CD1c-positive myeloid dendritic cell (primary cell): ENCODE results near the gene IGF2.

Source experiments
- DNase-seq: peaks from one replicate; pipeline ENCODE4 v3.0.0-alpha.2; 2016; ENCODE audit errors: extremely low spot score

Gene IGF2

DNA sequence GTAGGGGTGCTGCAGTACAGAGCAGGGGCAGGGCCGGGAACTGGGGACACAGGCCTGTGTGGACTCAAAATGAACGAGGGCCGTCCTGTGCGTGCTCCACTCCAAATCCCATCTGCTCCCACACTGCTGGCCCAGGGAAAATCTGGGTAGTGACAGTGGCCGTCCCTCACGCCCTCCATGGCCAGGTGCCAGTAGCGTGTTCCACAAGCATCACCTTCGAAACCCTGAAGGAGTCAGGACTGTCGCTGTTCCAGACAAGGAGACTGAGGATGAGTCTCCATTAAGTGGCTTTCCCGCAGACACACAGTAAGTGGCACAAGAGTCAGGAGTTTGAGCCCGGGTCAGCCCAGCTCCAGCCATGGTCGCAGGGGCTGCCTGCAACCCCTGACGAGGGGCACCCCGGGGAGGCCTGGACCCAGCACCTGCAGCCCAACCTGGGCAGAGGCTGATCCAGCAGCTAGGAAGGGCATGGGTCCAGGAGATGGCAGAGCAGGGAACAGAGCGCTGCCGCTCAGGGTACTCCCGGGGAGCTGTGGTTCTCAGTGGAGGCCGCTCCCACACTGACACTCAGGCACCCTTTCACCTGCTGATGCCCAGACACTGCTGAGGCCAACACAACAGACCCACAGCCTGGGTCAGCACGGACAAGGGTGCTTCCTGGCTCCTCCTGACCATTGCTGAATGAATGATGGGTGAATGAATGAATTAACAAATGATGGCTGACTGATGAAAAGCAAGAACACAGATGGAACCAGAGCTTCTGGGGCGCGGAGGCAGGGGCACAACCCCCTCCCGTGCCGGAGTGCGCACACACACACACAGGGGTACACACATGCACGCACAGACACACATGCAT, 35.3 kb downstream of the IGF2 start:
- no peak for DNase-seq

DNA sequence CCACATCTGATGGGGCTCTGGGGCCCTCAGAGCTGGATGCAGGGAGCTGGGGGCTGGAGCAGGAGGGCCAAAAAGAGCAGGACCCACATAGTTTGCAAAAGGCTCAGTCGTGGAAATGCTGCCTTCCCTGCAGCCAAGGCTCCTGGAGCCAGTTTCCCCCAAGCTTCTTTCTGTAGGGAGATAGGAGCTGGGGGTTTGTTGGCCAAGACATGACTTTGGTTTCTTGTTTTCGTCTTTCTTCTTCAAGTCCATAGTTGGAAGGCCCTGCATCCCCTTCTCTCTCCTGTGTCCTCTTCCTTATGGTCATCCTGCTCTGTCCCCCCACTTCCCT, 36.3 kb downstream of the IGF2 start:
- DNase-seq = no peak

DNA sequence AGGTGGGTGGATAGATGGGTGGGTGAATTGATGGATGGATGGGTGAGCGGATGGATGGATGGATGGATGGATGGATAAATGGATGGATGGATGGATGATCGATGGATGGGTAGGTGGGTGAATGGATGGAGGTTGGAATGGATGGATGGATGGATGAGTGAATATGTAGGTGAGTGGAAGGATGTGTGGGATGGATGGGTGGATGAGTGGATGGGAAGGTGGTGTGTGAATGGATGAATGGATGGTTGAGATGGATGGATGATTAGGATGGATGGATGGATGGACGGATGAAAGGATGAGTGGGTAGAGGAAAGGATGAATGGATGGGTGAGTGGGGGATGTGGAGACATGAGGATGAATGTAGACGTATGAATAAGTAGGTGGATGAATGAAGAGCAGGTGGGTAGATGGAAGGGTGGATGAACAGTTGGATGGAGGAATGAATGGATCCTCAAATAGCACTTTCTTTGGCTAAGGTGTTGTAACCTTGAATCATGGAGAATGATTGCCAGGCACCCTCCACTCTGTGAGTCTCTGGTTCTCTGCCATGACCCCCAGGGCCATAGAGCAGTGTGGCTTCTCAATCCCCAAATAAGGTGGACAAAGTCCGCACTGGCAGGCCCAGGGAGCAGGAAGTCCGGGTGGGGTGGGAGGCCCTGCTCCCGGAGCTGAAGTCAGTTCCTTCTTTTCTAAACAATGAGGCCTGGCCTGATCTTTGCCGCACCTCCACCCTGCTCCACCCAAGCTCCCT, 36.9 kb downstream of the IGF2 start:
- no peak for DNase-seq

DNA sequence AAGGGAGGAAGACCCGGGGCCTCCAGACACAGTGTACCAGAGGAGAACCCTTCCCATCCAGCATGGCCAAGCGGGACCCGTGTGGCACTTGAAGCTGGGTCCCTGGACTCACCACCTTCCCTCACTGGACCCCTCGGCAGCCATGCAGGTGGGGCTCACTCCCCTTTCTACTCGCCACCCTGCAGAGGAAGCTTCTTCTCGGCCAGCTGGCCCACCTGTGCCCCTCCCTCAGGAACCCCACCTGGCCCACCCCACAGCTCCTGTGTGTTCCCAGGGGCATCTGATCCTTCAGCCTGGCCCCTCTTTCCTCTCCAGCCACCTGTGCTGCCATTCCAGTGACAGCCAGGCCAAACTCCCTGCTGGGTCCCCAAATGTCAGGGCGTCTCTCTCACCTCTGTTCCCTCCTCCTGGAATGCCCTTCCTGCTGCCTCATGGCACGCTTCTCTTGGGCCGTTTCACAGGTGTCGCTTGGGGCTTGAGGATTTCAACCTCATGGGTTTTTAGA, 38.0 kb downstream of the IGF2 start:
- DNase-seq = no peak

DNA sequence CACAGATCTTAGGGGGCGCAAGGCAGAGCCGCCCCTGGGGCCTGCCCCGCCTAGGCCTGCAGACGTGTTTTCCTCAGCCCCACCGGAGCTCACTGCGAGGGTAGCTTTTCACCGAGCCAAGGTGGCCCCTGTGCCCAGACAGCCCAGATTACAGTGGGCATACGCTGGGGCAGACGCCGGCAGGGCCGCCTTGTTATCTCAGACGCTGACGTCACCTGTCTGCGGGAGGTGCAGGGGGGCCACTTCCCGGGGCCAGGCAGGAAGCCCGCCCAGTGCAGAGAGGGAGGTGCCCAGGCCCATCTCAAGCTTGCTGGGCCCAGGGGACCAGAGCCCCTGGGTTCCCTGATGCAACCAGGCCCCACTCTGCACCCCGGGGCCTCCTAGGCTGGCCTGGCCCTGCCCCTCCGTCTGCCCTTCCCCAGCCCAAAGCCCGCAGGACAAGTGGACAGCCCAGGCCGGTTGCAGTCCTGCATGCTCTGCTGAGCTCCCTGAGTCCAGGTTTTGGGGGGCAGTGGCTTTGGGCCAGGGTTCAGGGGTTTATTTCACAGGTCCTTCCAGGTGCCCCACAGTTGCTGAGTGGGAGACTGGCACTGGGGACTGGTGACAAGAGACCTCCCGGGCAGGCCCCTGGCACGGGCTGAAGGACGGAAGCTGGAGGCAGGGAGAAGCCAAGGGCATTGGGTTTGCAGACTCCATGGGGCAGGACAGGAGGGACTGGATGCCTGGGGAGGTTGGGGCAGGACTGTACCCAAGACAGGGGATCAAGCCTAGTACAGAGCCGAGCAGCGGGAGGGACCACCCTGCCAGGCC, 38.6 kb downstream of the IGF2 start:
- DNase-seq = no peak

DNA sequence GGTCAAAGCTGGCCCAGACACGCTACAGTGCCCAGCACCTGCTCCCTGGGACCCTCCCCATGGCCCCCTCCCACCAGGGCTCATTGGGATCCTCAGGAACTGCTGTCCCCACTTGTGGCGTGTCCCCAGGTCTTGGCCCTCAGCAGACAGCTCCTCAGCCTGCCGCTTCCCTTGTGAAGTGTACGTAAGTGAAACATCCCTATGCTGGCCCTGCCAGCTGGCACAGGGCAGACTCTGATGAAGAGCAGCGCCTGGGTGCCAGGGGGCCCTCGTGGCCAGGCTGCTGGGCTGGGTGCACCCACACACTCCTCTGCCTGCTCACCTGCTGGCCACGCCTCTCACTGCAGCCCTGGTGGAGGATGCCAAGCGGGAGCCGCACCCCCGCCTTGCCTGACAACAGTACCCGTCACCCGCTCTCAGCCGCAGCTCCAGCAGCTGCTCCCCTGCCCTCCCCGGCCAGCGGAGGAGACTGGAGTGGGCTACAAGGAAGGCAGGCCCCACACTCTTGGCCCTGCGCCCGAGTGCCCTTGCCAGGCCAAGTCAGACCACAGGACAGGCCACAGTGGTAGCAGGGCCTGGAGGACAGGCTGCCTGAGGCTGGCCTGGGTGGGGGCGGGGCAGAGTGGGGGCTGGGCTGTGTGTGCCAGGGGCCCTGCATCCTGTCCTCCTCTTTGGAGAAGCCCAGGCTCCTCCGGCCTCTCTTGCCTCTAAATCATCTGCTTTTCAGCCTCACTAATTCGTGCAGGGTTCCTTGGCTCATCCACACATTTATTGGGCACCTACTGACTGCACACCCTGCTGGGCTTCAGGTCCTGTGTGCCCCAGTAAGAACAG, 39.5 kb downstream of the IGF2 start:
- DNase-seq = no peak

DNA sequence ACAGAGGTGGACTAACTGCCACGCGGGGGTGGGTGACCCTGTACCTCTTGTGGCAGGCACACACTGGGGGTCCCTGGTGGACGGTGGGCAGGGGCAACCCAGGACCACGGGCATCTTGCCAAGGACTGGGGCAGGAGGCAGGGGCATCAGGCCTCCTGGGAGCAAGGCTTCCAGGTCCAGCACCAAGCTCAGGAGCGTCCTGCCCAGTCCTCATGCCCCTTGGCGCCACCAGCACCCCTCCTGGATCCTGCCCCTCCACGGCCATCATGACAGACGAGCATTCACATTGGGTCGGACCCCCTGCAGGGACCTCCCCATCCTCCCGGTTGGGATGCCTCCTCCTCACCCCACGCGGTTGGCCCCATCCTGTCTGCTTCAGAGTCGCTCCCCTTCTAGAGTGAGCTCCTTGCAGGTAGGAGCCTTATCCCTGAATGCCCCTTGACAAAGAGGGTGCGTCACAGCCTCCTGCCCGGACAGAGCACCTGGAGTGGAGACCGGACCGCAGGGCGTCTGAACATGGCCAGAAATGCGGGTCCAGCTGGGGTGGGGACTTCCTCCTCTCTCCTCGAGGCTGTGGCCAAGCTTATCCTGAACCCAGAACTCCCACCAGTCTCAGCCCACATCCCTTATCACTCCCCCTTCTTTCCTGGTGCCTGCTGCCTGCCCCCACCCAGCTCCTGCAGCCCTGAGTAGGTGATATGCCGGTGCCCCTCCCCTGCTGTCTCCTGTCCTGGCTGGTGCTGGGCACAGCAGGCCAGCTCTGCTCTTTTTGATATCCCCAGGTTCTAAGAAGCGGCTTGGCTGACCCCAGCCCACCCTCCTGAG, 40.3 kb downstream of the IGF2 start:
- DNase-seq = no peak

DNA sequence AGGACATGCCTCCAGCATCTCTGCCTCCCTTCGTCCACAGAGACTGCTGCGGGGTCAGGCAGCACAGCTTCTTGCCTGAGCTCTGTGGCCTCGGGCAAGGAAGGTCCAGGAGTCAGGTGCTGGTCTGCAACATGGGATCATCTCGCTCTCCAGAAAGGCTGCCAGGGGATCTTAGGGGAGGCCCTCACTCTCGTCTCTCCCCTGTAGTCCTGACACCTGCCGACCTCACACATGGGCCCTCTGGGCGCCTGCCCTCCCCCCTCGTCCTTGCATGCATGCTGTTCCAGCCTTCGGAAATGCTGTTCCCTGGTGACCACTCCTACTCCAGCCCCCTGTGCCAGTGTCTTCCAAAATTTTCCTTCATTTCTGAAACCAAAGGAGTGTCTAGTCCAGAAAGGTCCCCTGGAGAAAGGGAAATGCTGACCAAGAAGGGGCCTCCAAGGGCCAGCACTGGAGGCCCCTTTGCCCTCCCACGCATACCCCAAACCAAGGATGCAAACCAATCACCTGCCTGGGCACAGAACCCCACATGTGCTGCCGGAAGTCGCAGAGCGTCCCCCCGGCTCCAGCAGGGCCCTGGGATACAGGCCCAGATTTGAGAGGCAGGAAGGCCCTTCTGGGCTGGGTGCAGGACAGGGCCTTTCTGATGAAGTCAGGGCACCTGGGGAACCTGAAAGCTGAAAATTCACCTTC, 41.0 kb downstream of the IGF2 start:
- DNase-seq = no peak

DNA sequence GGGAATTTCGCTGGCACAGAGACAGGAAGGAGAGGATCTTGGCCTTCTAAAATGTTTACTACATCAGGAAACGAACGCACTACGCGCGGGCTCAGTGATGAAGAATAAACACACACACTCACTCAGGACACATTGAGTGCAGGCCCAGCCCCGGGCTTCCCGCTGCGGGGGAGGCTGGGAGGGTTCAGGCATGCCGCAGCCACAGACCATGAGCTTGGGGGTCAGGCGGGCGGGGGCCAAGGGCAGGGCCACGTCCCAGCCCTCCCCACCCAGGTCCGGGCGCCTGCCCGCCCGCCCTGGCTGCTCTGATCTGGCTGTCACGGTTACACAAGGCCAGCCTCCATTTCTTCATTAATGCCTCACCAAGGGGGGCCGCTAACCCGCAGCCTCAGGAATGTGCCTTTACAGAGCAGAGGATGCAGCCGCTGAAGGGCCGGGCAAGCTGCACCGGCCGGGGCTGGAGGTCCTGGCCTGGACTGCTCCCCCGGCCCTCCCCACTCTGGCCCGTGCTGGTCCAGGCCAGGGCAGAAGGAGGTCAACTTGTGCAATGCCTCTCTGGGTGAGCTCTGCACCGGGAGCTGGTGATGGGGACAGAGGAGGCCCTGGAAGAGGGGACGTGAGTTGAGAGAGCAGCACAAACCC, 41.7 kb downstream of the IGF2 start:
- DNase-seq = no peak

DNA sequence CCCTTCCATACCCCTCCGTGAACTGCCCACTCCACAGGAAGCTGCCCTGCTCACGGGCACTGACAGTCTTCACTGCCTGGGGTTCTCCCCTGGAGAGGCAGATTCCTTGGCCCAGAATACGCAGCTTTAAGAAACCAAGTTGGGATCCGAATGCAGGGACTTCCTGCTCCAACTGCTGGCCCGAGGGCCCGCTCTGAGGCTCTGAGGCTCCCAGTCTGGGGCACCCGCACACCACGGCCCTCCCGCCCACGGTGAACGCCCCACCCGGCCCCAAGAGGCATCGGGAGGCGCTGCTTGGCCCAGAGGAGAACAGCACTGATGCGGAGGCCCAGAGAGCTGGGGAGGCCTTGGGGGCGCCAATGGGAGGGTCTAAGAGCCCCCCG, 42.3 kb downstream of the IGF2 start:
- DNase-seq = no peak

DNA sequence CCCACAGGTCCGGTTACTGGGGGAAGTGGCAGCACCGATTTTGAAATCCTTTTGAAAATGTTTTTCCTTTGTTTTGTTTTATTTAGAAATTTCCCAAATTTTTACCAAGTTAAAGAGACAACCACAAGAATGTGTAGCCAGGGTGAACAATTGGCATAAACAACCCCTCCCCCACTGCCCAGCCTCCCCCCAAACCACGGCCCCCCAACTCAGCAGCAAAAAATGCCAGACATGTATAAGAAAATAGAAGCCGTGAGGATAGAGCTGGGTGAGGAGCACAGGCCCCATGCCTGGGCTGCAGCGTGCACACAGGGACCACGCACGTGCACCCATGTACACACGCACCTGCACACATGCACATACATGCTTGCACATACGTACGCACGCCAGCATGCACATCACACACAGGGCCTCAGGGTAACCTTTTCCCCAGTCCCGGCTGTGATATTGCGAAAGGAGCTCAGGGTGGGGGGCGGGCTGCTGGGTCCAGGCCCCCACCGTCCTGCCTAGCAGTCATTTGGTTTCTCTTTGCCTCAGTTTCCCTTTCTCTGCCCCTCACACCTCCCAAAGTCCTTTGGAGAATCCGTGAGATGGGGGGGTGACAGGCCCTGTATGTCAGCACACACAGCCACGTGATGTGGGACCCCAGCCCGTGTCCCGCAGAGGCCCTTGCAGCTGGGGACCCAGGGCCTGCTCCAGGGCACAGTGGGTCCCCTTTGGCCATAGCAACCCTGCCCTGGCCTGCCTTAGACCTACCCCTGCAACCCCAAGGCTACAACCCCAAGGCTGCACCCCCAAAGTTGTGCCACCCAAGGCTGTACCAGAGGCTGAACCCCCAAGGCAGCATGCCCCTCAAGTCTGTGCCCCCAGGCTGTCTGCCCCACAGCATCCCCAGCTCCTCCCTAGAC, 42.9 kb downstream of the IGF2 start:
- DNase-seq = no peak

DNA sequence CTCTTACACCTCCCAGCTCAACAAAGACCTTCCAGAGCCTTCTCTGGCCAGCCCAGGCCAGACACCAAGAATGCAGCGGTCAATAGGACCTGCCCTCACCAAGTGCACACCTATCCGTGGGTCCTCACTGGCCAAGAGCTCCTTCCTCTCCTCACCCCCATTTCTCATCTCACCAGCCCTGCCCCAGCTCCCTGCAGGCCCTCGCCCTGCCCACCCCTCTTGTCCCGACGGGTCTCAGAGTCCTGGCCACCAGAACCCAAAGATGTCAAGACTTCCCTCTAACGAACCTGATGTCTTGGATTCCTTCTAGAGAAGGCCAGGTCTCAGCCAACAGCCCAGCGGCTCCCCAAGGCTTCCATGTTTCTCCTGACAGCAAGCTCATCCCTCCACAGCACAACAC, 43.6 kb downstream of the IGF2 start:
- no peak for DNase-seq

DNA sequence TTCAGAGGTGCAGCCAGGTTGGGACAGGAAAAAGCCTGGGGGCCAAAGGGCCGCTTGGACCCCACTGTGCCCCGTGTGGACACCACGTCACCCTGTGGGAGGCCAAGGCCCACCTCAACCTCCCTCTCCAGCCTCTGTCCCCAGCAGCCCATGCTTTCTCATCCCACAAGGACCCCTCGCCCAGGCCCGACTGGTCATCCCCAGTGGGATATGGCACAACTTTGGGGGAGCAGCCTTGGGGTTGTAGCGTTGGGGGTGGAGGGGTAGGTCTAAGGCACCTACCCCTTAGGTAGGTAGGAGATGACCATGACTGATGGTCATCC, 44.0 kb downstream of the IGF2 start:
- DNase-seq = no peak

DNA sequence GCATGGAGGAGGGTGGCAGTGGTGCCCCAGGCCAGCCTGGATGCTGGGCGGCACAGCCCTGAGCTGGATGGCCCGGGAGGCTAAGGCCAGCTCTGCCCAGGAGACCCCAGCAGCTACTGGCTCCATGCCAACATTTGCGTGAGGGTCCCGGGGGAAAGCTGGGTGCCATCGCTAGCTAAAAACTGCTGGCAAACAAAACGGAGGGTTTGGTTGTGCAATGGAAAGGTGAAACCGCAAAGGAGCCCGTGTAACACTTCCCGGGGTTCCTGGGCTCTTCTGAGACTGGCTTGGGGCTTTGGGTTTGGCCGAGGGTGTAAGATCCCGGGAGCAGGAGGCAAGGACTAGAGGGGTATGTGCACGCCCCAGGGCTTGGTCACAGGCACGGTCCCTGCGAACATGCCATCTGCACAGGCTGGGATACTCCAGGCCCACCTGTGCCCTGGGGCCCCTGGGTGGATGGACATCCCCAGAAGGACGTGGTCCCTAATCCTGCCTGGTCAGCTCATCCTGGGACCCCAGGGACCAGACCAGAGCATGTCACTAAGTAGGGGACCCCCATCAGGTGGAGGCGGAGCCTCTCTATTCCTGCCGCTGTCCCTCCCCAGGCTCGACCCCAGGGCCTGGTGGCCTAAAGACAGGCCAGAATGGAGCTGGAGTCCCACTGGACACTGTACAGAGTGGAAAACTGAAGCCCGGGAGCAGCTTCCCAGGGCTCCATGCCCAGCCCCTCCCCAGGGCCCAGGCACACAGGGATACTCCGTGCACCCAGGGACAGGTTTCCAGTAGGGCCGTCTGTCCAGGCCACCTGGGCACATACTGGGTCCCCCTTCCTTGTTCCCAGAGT, 44.6 kb downstream of the IGF2 start:
- DNase-seq = no peak

DNA sequence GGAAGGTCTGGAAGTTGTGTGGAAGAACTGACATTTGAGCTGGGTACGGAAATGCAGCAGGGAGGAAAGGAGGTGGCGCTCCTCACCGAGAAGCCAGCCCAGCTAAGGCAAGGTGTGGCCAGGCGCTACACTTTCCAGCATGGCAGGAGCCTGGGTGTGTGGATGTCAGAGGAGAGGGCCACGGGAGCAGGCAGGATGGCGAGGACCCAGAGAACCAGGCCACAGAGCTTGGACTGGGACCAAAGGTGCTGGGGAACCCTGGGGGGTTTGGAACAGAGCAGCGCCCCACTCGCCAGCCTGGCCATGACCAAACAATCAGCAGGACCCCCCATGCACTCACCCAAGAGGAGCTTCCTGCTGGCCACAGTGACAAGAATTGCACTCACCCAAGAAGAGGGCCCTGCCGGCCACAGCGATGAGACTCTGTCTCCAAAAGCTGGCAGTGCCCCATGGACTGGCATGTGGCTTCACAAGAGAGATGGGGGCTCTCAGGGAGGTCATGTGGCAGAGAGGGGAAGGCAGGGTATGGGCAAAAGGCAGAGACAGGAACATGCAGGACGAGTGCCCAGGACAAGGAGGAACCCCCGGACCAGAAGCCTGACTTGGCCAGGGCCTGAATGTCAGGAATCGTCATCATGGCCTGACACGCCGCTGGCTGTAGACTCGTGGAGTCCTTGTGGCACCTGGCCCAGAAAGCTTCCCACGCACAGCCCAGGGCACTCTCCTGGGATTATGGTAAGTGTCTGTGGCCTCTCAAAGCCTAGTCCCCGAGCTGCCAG, 45.4 kb downstream of the IGF2 start:
- no peak for DNase-seq

DNA sequence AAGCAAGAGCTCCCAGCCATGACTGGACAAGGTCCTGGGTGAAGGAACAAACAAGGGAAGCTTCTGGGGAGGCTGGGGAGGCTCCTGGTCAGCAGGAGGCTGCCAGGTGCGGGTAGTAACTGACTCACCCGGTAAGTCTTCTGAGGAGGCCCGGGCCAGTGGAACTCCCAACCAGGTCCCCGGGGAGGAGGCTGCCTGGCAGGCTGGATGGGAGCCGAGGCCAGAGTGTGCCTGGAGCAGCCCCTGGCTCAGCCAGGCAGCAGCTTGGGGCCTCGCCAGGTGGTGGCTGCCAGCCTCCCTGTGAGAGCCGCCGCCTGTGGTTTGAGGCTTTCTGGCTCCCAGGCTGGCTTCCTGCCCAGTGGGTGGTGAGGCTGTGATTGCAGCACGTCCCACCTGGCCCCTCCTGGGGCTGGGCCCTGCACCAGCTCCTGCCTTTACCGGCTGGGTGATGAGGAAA, 46.2 kb downstream of the IGF2 start:
- no peak for DNase-seq

DNA sequence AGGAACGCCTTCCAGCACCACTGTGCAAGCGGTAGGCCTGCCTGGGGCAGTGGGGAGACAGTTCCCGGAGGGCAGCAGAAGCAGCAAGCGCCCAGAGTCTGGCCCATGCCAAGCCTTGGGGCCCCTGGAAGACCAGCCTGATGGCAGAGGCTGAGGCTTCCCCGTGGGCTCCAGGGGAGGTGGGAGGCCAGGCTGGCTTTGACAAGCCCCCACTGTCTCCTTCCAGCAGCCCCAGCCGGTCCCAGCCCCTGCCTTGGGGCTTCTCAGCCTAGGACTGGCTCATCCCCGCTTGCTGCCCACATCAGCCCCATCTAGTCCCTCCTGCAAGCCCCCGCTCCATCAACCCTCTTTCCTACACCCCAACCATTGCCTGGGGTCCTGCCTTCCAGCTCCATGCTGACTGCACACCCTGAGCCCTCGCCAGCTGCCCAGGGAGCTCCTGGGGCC, 46.7 kb downstream of the IGF2 start:
- DNase-seq = no peak
